HG02642 (cell line): Measurements from ENCODE around the gene NPM3.
"Not testable (repeated sequence)": the region's sequence is repeated elsewhere in the genome, so short reads cannot be mapped to it uniquely, and the experiment has no call there.

ENCODE experiments used
- ATAC-seq: cut with Tn5 transposase; IDR thresholded peaks from one replicate; pipeline ENCODE4 v1.9.1; 2021; ENCODE audit warnings: mild to moderate bottlenecking; ENCODE audit not compliant: unreplicated experiment, poor library complexity

NPM3 gene

GRCh38 chr10:101812606-101813005, 29.4 kb upstream of the NPM3 start:
- no peak for ATAC-seq

- ATAC-seq, result no peak
These were observed 23.9 kb upstream of the NPM3 start for GRCh38 chr10:101807158-101807557.

GRCh38 chr10:101803511-101803910, 20.3 kb upstream of the NPM3 start:
- no peak for ATAC-seq

GRCh38 chr10:101797403-101798059, 14.3 kb upstream of the NPM3 start:
- no peak for ATAC-seq

GRCh38 chr10:101793526-101793925, 10.3 kb upstream of the NPM3 start:
- no peak for ATAC-seq

- ATAC-seq, result no peak
These were observed 6.4 kb upstream of the NPM3 start for GRCh38 chr10:101789686-101790085.

- ATAC-seq, result not testable (repeated sequence)
These were observed 6.0 kb upstream of the NPM3 start for GRCh38 chr10:101789231-101789630.

- no peak for ATAC-seq
These were observed 2.6 kb upstream of the NPM3 start for GRCh38 chr10:101785801-101786200.

- no peak for ATAC-seq
These were observed 1.3 kb upstream of the NPM3 start for GRCh38 chr10:101784558-101784957.

- no peak for ATAC-seq
These were observed 481 bp upstream of the NPM3 start for GRCh38 chr10:101783736-101784118.

GRCh38 chr10:101781984-101782810, 1.0 kb downstream of the NPM3 start:
- no peak for ATAC-seq

- no peak for ATAC-seq
These were observed 1.6 kb downstream of the NPM3 start for GRCh38 chr10:101781655-101781983.

GRCh38 chr10:101780818-101781654, 2.2 kb downstream of the NPM3 start:
- ATAC-seq, result peak; percentile 35

- no peak for ATAC-seq
These were observed 2.9 kb downstream of the NPM3 start for GRCh38 chr10:101780187-101780817.

- peak; percentile 54 for ATAC-seq
These were observed 3.6 kb downstream of the NPM3 start for GRCh38 chr10:101779544-101780186.

GRCh38 chr10:101778781-101779543, 4.3 kb downstream of the NPM3 start:
- ATAC-seq, result no peak

GRCh38 chr10:101778151-101778780, 5.0 kb downstream of the NPM3 start:
- ATAC-seq, result no peak

GRCh38 chr10:101777619-101778145, 5.6 kb downstream of the NPM3 start:
- ATAC-seq, result no peak
